ENCODE measurements around the gene ATP6V1B1.

The ATP6V1B1 gene

DNA sequence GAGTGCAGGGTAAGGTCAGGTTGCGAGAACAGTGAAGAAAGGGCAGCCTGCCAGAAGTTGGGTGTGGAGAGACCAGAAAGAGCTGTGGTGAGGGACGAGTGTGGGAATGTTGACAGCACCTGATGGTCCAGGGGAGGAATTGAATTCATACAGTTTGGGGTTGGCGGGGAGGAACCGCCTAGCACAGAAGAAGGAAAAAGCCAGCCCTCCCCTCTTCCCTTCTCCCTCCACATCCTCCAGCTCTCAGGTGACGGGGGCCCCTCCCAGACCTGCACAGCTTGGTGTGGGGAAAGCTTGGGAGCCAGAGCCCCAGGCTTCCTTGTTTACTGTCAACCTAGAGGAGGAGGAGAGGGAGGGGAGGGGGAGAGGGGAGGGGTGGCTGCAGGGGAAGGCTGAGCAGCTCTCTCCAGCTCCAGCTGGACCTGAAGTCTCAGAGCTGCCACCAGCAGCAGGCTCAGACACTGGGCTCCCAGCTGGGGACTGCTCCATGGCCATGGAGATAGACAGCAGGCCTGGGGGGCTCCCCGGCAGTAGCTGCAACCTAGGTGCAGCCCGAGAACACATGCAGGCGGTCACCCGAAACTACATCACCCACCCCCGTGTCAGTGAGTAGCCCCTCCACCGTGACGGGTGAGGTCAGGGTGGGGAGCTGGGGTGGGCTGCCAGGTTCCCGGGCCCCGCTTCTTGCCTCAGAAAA, at the start of gene ATP6V1B1:
TSS of gene ATP6V1B1 (plus strand) at position 433 of the 697 bp plus-strand sequence. CDS start at position 488, 55 bp downstream.
- TF ChIP-seq FOXM1 (IDR thresholded peaks at IDR 0.05; ENCODE audit: borderline replicate concordance, low read depth): no peak
- TF ChIP-seq EP300 (IDR thresholded peaks at IDR 0.05; ENCODE audit: borderline replicate concordance): no peak
- no peak for TF ChIP-seq NFIC (IDR thresholded peaks at IDR 0.05)
- TF ChIP-seq ZBTB7A (IDR thresholded peaks at IDR 0.05; ENCODE audit: low read depth): no peak
- TF ChIP-seq USF1 (IDR thresholded peaks at IDR 0.05): no peak
- no peak for TF ChIP-seq TCF12 (IDR thresholded peaks at IDR 0.05; ENCODE audit: low read depth)
- TF ChIP-seq YY1 (IDR thresholded peaks at IDR 0.05; ENCODE audit: low read depth): no peak
- no peak for TF ChIP-seq EGR1 (IDR thresholded peaks at IDR 0.05)
- TF ChIP-seq TAF1 (IDR thresholded peaks at IDR 0.05; ENCODE audit: low read depth): no peak
- TF ChIP-seq RAD21 (IDR thresholded peaks at IDR 0.05; ENCODE audit: low read depth): no peak
- TF ChIP-seq CREB1 (IDR thresholded peaks at IDR 0.05; ENCODE audit: low read depth): no peak
- no peak for TF ChIP-seq TEAD4 (IDR thresholded peaks at IDR 0.05)
- no peak for TF ChIP-seq MAX (IDR thresholded peaks at IDR 0.05)

DNA sequence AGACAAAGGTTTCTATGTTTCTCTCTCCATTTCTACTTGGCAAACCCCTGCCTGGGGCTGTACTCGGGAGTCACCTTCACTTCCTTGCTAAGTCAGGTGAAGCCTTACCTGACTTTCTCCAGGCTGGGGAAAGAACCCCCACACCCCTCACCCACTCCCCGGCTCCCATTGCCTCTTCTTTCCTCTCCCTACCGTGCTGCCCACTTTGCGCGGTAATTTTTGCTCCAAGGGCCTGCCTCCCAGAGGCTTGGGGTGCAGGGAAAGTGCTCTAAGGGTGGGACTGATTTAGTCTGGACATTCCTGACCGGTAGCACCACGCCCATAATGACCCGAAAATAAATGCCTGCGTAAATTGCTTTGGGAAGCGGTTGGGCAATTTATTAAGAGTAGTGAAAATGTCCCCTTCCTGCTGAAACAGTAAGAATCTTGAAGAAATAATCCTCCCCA, 49.1 kb upstream of the ATP6V1B1 start:
- no peak for TF ChIP-seq REST (IDR thresholded peaks at IDR 0.05; ENCODE audit: low read depth)

DNA sequence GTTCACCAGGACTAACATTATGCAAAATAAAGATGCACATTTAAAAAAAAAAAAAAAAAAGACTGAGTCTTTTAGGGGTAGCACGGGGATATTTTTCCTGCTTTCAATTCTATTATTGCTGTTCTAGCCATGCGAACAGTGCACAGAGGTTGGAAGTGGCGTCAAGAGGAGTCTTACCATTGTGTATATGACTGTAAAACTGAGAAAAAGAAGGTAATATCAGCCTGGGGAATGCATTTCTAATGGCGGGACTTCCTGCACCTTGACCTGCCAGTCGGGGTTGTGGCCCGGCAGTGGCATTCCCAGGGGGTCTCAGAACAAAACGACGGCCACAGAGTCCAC, 48.5 kb upstream of the ATP6V1B1 start:
- TF ChIP-seq TEAD4 (IDR thresholded peaks at IDR 0.05) (no peak), USF1 (IDR thresholded peaks at IDR 0.05) (no peak), TCF12 (IDR thresholded peaks at IDR 0.05; ENCODE audit: low read depth) (no peak)

DNA sequence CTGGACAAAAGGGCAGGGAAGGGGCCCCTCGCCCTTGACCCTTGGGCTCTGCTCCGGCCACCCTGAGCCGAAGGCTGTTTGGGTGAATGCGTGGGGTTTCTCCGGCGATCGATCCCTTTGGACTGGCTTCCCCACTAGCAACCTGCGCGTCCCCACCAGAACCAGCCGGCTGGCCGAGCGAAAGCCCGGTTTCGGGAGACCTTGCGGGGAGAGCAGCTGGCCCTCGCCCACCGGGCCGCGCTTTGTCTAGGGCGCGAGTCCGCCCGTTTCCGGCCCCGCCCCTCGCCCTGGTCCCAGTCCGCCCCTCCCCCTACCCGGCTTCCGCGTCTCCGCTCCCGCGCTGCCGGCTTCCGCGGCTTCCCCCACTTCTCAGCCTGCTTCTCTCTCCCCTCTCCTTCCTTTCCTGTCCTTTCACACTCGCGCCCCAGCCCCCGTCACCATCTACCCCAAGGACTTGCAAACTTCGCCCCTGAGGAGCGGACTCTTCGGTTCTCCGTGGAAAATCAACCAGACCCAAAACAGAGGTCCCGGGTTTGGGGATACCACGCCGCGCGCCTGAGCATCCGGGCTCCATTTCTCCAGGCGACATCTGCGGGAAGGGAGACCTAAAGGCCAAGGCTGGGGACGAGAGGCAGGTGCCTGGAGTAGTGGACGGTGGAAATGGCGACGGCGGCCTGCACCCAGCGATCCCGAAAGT, 48.0 kb upstream of the ATP6V1B1 start:
- no peak for TF ChIP-seq TCF12 (IDR thresholded peaks at IDR 0.05; ENCODE audit: low read depth)

- no peak for TF ChIP-seq RAD21 (IDR thresholded peaks at IDR 0.05; ENCODE audit: low read depth)
- TF ChIP-seq CEBPB (IDR thresholded peaks at IDR 0.05): no peak
- no peak for TF ChIP-seq USF1 (IDR thresholded peaks at IDR 0.05)
- TF ChIP-seq YY1 (IDR thresholded peaks at IDR 0.05; ENCODE audit: low read depth): no peak
- TF ChIP-seq FOXM1 (IDR thresholded peaks at IDR 0.05; ENCODE audit: borderline replicate concordance, low read depth): no peak
- TF ChIP-seq TCF12 (IDR thresholded peaks at IDR 0.05; ENCODE audit: low read depth): no peak
- TF ChIP-seq MAX (IDR thresholded peaks at IDR 0.05): no peak
Observed at GRCh38 chr2:70888366-70888922, 47.3 kb upstream of the ATP6V1B1 start.

DNA sequence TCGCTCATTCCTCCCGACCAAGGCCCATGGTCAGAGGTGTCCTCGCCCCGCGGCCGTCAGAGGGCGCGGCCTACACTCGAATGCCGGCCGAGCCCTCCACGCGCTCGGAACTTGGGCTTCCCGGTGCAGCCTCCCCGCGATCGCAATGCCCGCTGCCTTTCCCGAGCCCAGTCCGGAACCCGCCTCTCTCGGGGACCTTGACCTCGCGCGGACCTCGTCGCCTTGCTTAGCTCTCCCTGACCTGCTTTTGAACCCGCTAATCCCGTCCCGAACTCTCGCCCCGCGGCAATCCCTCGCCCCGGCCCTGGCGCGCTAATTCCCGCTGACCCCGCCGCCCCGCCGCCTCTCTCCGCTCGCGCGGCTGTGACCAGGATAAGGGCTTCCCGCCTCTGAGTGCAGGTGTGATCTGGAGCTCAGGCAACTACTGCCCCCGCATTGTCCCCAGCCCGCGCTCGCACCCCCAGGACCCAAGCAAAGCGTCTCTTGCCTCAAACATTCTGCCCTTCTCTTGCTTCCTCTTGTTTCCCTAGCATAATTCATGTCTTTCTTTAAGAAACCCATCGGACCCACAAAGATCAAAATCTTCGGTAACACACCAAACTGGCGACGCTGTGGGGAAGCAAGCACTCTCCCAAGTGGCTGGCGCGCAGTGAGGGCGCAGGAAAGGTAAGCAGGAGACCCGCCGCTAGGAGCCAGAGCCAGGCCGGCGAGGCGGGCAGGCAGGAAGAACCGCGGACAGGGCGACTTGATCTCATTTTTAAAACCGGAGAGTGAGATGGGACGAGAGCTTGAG, 46.6 kb upstream of the ATP6V1B1 start:
- no peak for TF ChIP-seq YY1 (IDR thresholded peaks at IDR 0.05; ENCODE audit: low read depth)
- no peak for TF ChIP-seq REST (IDR thresholded peaks at IDR 0.05; ENCODE audit: low read depth)
- TF ChIP-seq EP300 (IDR thresholded peaks at IDR 0.05; ENCODE audit: borderline replicate concordance): no peak
- TF ChIP-seq TAF1 (IDR thresholded peaks at IDR 0.05; ENCODE audit: low read depth): no peak
- no peak for TF ChIP-seq CREB1 (IDR thresholded peaks at IDR 0.05; ENCODE audit: low read depth)
- TF ChIP-seq MAX (IDR thresholded peaks at IDR 0.05): no peak
- TF ChIP-seq ZBTB7A (IDR thresholded peaks at IDR 0.05; ENCODE audit: low read depth): no peak
- no peak for TF ChIP-seq NFIC (IDR thresholded peaks at IDR 0.05)
- TF ChIP-seq FOXM1 (IDR thresholded peaks at IDR 0.05; ENCODE audit: borderline replicate concordance, low read depth): no peak
- no peak for TF ChIP-seq TEAD4 (IDR thresholded peaks at IDR 0.05)
- TF ChIP-seq EGR1 (IDR thresholded peaks at IDR 0.05): no peak
- no peak for TF ChIP-seq CEBPB (IDR thresholded peaks at IDR 0.05)
- no peak for TF ChIP-seq RAD21 (IDR thresholded peaks at IDR 0.05; ENCODE audit: low read depth)
- TF ChIP-seq USF1 (IDR thresholded peaks at IDR 0.05): no peak
- no peak for TF ChIP-seq TCF12 (IDR thresholded peaks at IDR 0.05; ENCODE audit: low read depth)
